Keratinocyte (primary cell): Measurements from ENCODE around the gene TXLNB.

Source experiments
- EZH2 ChIP-seq: IDR thresholded peaks from one replicate; pipeline ENCODE4 v1.6.1; 2012; ENCODE audit warnings: inconsistent platforms, mild to moderate bottlenecking, low read length, moderate library complexity
- TF ChIP-seq, protein P1 (sequence below), 3 experiments: IDR thresholded peaks in 1 of 3; conservative IDR thresholded peaks in 1 of 3; optimal IDR thresholded peaks in 1 of 3; 2 replicates in 2 of 3; 3 replicates in 1 of 3; pipeline versions ENCODE3 to v1.5.1; 2011; ENCODE audit warnings: low read length in 3 of 3, mild to moderate bottlenecking in 3 of 3, moderate library complexity in 2 of 3, control low read depth in 1 of 3, inconsistent platforms in 1 of 3; ENCODE audit not compliant: insufficient read depth in 2 of 3; ENCODE audit errors: extremely low read depth in 1 of 3

DNA sequence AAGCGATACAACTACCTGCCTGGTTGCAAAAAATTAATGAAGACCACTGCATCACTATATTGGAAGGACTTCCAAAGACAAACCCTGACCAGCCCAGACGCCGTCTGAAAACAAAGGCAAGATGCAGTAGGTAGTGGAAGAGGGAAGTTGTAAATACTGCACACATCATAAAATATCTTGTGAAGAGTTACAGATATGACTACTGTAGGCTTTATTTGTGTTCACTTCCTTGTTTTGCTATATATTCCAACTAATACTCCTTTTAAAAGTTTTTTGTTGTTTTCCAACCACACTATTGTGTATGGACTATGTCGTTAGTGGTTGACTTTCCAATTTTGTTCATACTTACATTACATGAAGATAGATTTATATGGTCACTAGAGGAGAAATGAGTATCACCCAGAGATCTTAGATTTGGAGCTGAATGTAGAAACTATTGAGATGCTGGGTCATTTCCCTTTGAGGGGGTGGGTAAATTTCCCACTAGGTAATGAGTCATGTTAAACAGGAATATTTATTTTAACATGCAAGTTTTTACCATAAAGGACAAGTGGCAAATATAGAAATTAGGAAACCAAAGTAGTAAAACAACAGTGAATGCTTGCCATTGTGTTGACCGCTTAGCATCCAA lies 16.6 kb upstream of the TXLNB start:
- TF ChIP-seq, protein P1, sequence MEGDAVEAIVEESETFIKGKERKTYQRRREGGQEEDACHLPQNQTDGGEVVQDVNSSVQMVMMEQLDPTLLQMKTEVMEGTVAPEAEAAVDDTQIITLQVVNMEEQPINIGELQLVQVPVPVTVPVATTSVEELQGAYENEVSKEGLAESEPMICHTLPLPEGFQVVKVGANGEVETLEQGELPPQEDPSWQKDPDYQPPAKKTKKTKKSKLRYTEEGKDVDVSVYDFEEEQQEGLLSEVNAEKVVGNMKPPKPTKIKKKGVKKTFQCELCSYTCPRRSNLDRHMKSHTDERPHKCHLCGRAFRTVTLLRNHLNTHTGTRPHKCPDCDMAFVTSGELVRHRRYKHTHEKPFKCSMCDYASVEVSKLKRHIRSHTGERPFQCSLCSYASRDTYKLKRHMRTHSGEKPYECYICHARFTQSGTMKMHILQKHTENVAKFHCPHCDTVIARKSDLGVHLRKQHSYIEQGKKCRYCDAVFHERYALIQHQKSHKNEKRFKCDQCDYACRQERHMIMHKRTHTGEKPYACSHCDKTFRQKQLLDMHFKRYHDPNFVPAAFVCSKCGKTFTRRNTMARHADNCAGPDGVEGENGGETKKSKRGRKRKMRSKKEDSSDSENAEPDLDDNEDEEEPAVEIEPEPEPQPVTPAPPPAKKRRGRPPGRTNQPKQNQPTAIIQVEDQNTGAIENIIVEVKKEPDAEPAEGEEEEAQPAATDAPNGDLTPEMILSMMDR (optimal IDR thresholded peaks at IDR 0.05 in 1 of 3, IDR thresholded peaks at IDR 0.05 in 1 of 3, conservative IDR thresholded peaks at IDR 0.05 in 1 of 3; ENCODE audit: extremely low read depth in 1 of 3, insufficient read depth in 2 of 3, low read length in 3 of 3), result no peak
- no peak for TF ChIP-seq EZH2
